Measurements from ENCODE around the gene CHURC1. TPM values are rescaled to one million over a fixed set of nuclear protein-coding genes. Genes with fewer than 3 reads are reported as not detected.

CHURC1 gene
- total and polyA plus RNA-seq, 2 experiments from 2014 or later: 62.4 to 134 TPM

- Histone ChIP-seq H3K4me1 (ENCODE audit: insufficient read depth) (peaks cover 6% of the 10 kb centered on the region), H3K4me3 (no peak overlapping the region), H3K4me2 (no peak overlapping the region), H2AFZ (peak overlapping the region; percentile 18), H3K36me3 (replicated peaks; ENCODE audit: insufficient read depth, low read depth) (no peaks in the 10 kb centered on the region), H3K79me2 (no peaks in the 10 kb centered on the region), H3K9me3 (ENCODE audit: low read depth) (no peaks in the 10 kb centered on the region), H4K20me1 (ENCODE audit: insufficient read depth, poor library complexity, severe bottlenecking) (no peaks in the 10 kb centered on the region), H3K9me2 (replicated peaks; ENCODE audit: insufficient read depth) (no peaks in the 10 kb centered on the region), H3K27ac (peak overlapping the region; percentile 86), H3K27me3 (no peaks in the 10 kb centered on the region)
- WGBS (ENCODE audit: low lambda C conversion rate, missing lambda C conversion rate): 55% methylated on average over 5 of the region's 5 CpGs
- DNase-seq (ENCODE audit: low spot score): peak; percentile 36
- TF ChIP-seq CTCF (IDR thresholded peaks at IDR 0.05; ENCODE audit: poor library complexity) (no peak), EZH2phosphoT487 (IDR thresholded peaks at IDR 0.05; ENCODE audit: low read depth, severe bottlenecking, unreplicated experiment) (no peak), EZH2 (IDR thresholded peaks at IDR 0.05; ENCODE audit: borderline replicate concordance) (no peak)
These were observed 65.2 kb downstream of the CHURC1 start for GRCh38 chr14:64979336-64980074.

GRCh38 chr14:64983439-64984310 lies 69.4 kb downstream of the CHURC1 start:
- Histone ChIP-seq H3K9me2 (replicated peaks; ENCODE audit: insufficient read depth) (no peaks in the 10 kb centered on the region), H3K4me2 (peak overlapping the region; percentile 81), H3K4me3 (no peak overlapping the region), H4K20me1 (ENCODE audit: insufficient read depth, poor library complexity, severe bottlenecking) (no peaks in the 10 kb centered on the region), H3K27me3 (no peaks in the 10 kb centered on the region), H3K9me3 (ENCODE audit: low read depth) (no peaks in the 10 kb centered on the region), H3K79me2 (peaks cover 15% of the 10 kb centered on the region), H3K4me1 (ENCODE audit: insufficient read depth) (peaks cover 15% of the 10 kb centered on the region), H3K27ac (no peak overlapping the region), H2AFZ (peak overlapping the region; percentile 38), H3K36me3 (replicated peaks; ENCODE audit: insufficient read depth, low read depth) (no peaks in the 10 kb centered on the region)
- WGBS (ENCODE audit: low lambda C conversion rate, missing lambda C conversion rate): 11% methylated on average over 15 of the region's 15 CpGs
- peak; percentile 79 for DNase-seq (ENCODE audit: low spot score)
- TF ChIP-seq EZH2phosphoT487 (IDR thresholded peaks at IDR 0.05; ENCODE audit: low read depth, severe bottlenecking, unreplicated experiment): no peak
- no peak for TF ChIP-seq EZH2 (IDR thresholded peaks at IDR 0.05; ENCODE audit: borderline replicate concordance)
- TF ChIP-seq CTCF (IDR thresholded peaks at IDR 0.05; ENCODE audit: poor library complexity): peak; percentile 69

Small RNA genes within 50 kb of the gene (small RNA-seq; reads per million reads assigned to genes)
- not detected for gene RPPH1-2P

Other genes starting within 250 kb of the CHURC1 start
- gene PLEKHG3, start 210.0 kb upstream of the CHURC1 start, total RNA-seq: 41.8 and 54.2 TPM in 2 replicates
- 37.1 and 42.7 TPM in 2 replicates for gene PLEKHG3, start 210.0 kb upstream of the CHURC1 start, polyA plus RNA-seq
- gene SPTB, start 34.5 kb upstream of the CHURC1 start, total RNA-seq: 1.1 and 2.1 TPM in 2 replicates
- gene SPTB, start 34.5 kb upstream of the CHURC1 start, polyA plus RNA-seq: 1.1 and 1.7 TPM in 2 replicates
- gene GPX2, start 28.3 kb downstream of the CHURC1 start, total RNA-seq: 59.8 and 88.9 TPM in 2 replicates
- gene GPX2, start 28.3 kb downstream of the CHURC1 start, polyA plus RNA-seq: 75.5 and 115 TPM in 2 replicates
- gene RAB15, start 57.9 kb downstream of the CHURC1 start, total RNA-seq: 33.8 and 34.0 TPM in 2 replicates
- 38.7 and 40.6 TPM in 2 replicates for gene RAB15, start 57.9 kb downstream of the CHURC1 start, polyA plus RNA-seq
- gene FNTB, start 72.4 kb downstream of the CHURC1 start, total RNA-seq: 11.3 and 18.1 TPM in 2 replicates
- 19.5 and 24.3 TPM in 2 replicates for gene FNTB, start 72.4 kb downstream of the CHURC1 start, polyA plus RNA-seq
- 53.5 and 54.3 TPM in 2 replicates for gene MAX, start 188.1 kb downstream of the CHURC1 start, total RNA-seq
- gene MAX, start 188.1 kb downstream of the CHURC1 start, polyA plus RNA-seq: 70.5 and 86.5 TPM in 2 replicates